Stimulated activated CD8-positive, alpha-beta memory T cell treated with anti-CD3 and anti-CD28 coated beads, Interleukin-12 subunit alpha, Interleukin-12 subunit beta, amount 100 ng/mL, for 24 hours (primary cell): ENCODE results near the gene TRIM67.
"Not testable (repeated sequence)": the region's sequence is repeated elsewhere in the genome, so short reads cannot be mapped to it uniquely, and the experiment has no call there.

Experiments
- DNase-seq: peaks from one replicate; pipeline ENCODE4 v3.0.0-alpha.2; 2020; ENCODE audit errors: extremely low read depth

TRIM67 gene

GRCh38 chr1:231161667-231162296 is at the start of gene TRIM67:
Gene TRIM67 (plus strand): TSS chr1:231162058. CDS start chr1:231162970, 912 bp downstream.
- no peak for DNase-seq

GRCh38 chr1:231116738-231117137 is 45.1 kb upstream of the TRIM67 start:
- no peak for DNase-seq

GRCh38 chr1:231118704-231119453 is 43.0 kb upstream of the TRIM67 start:
- no peak for DNase-seq

GRCh38 chr1:231121533-231121932 is 40.3 kb upstream of the TRIM67 start:
- DNase-seq, result no peak

GRCh38 chr1:231122143-231122542 is 39.7 kb upstream of the TRIM67 start:
- no peak for DNase-seq

GRCh38 chr1:231124746-231125145 is 37.1 kb upstream of the TRIM67 start:
- DNase-seq, result no peak

- no peak for DNase-seq
Observed at GRCh38 chr1:231125972-231126580, 35.8 kb upstream of the TRIM67 start.

- DNase-seq, result not testable (repeated sequence)
Observed at GRCh38 chr1:231127106-231127505, 34.8 kb upstream of the TRIM67 start.

- DNase-seq, result not testable (repeated sequence)
Observed at GRCh38 chr1:231128471-231128870, 33.4 kb upstream of the TRIM67 start.

GRCh38 chr1:231130544-231130943 is 31.3 kb upstream of the TRIM67 start:
- no peak for DNase-seq

GRCh38 chr1:231132591-231132990 is 29.3 kb upstream of the TRIM67 start:
- DNase-seq, result not testable (repeated sequence)

- DNase-seq, result no peak
Observed at GRCh38 chr1:231134624-231135023, 27.2 kb upstream of the TRIM67 start.

GRCh38 chr1:231138236-231138635 is 23.6 kb upstream of the TRIM67 start:
- DNase-seq, result no peak

GRCh38 chr1:231139125-231139649 is 22.7 kb upstream of the TRIM67 start:
- DNase-seq, result no peak

GRCh38 chr1:231139659-231140654 is 21.9 kb upstream of the TRIM67 start:
- DNase-seq, result no peak

GRCh38 chr1:231144416-231145193 is 17.3 kb upstream of the TRIM67 start:
- DNase-seq, result no peak

GRCh38 chr1:231147896-231148295 is 14.0 kb upstream of the TRIM67 start:
- DNase-seq, result no peak

GRCh38 chr1:231151811-231152210 is 10.0 kb upstream of the TRIM67 start:
- no peak for DNase-seq

- DNase-seq, result no peak
Observed at GRCh38 chr1:231153726-231154125, 8.1 kb upstream of the TRIM67 start.

- no peak for DNase-seq
Observed at GRCh38 chr1:231155808-231156207, 6.0 kb upstream of the TRIM67 start.

- DNase-seq, result no peak
Observed at GRCh38 chr1:231157311-231157710, 4.5 kb upstream of the TRIM67 start.
